ENCODE data around the gene PSMD13. TPM values are rescaled to one million over a fixed set of nuclear protein-coding genes. Genes with fewer than 3 reads are reported as not detected.
A peak's percentile ranks its signal among the peaks of the same experiment; 100 is the strongest.

The PSMD13 gene
- total RNA-seq, 1 donor from 2014 or later = 115 TPM

DNA sequence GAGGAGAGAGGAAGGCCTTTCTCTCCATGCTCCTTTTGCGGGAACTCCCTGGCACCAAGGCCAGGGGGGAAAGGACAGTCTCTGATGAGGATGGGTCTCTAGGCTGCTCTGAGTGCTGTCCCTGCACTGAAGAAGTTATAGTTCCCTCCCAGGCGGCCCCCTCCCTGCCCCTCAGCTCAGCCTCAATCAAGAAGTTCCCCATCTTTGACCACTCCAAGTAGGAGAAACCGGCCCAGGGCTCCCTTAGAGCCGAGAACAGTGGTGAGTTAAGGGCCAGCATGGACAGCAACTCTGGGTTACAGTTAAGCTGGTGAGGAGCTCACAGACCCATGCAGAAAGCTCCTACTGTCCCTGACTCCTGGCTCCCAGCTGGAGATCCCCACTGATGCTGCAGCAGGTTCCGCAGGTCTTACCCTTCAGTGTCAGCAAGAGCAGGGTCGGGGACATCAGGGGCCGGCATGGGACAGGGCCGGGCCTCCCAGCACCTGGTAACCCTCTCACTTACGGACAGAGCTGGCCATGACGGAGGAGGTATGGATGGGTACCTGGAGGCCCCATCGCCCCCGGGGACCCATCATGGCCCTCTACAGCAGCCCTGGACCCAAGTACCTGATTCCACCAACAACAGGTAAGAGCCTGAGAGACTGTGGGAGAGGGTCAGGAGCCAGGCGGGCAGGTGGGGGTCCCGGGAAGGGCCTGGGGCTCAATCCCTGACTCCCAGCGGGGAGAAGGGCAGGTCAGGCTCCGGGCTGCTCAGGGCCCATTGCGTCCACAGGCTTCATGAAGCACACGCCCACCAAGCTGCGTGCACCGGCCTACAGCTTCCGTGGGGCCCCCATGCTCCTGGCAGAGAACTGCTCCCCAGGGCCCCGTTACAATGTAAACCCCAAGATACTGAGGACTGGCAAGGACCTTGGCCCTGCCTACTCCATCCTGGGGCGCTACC, 39.7 kb upstream of the PSMD13 start:
- H3K27me3 Mint-ChIP-seq (ENCODE audit: unreplicated experiment) = no peaks in the 10 kb centered on the region
- peaks cover 4% of the 10 kb centered on the region for H3K36me3 Mint-ChIP-seq (ENCODE audit: unreplicated experiment)
- H3K4me3 Mint-ChIP-seq (ENCODE audit: unreplicated experiment) = no peak overlapping the region
- no peaks in the 10 kb centered on the region for H3K4me1 Mint-ChIP-seq (ENCODE audit: unreplicated experiment)
- DNase-seq (ENCODE audit: extremely low spot score, unreplicated experiment) = peak; percentile 83
- no peak overlapping the region for H3K27ac Mint-ChIP-seq (ENCODE audit: unreplicated experiment)
- TF ChIP-seq CTCF (IDR thresholded peaks at IDR 0.05) = no peak
- H3K9me3 Mint-ChIP-seq (ENCODE audit: unreplicated experiment) = no peaks in the 10 kb centered on the region

DNA sequence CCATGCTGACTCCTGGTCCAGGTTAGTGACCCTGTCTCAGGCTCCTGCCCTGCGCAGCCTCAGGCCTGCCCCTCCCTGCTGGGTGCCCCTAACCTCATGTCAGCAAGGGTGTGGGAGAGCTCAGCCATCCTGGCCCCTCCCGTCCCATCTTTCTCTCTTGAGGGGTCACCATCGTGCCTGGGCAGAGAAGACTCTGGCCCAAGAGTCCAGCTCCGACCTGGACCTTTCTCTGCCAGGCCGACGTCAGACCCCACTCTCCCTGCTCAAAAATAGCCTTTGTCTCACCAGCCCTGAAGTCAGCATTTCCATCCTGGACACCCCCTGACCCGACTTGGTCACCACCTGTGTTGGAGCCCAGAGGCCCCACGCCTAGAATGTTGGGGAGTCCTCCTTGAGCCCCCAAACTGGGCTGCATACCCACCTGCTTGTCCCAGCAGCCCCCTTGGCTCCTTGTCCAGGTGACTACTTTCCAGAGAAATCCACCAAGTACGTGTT, 39.0 kb upstream of the PSMD13 start:
- peaks cover 2% of the 10 kb centered on the region for H3K4me1 Mint-ChIP-seq (ENCODE audit: unreplicated experiment)
- H3K27me3 Mint-ChIP-seq (ENCODE audit: unreplicated experiment) = no peaks in the 10 kb centered on the region
- no peaks in the 10 kb centered on the region for H3K9me3 Mint-ChIP-seq (ENCODE audit: unreplicated experiment)
- no peak overlapping the region for H3K4me3 Mint-ChIP-seq (ENCODE audit: unreplicated experiment)
- peaks cover 9% of the 10 kb centered on the region for H3K36me3 Mint-ChIP-seq (ENCODE audit: unreplicated experiment)
- peak; percentile 76 for DNase-seq (ENCODE audit: extremely low spot score, unreplicated experiment)
- no peak for TF ChIP-seq CTCF (IDR thresholded peaks at IDR 0.05)
- H3K27ac Mint-ChIP-seq (ENCODE audit: unreplicated experiment) = peak overlapping the region; percentile 27

- no peak overlapping the region for H3K4me3 Mint-ChIP-seq (ENCODE audit: unreplicated experiment)
- no peaks in the 10 kb centered on the region for H3K9me3 Mint-ChIP-seq (ENCODE audit: unreplicated experiment)
- peak; percentile 74 for DNase-seq (ENCODE audit: extremely low spot score, unreplicated experiment)
- no peak for TF ChIP-seq CTCF (IDR thresholded peaks at IDR 0.05)
- H3K27ac Mint-ChIP-seq (ENCODE audit: unreplicated experiment) = no peak overlapping the region
- no peaks in the 10 kb centered on the region for H3K27me3 Mint-ChIP-seq (ENCODE audit: unreplicated experiment)
- H3K4me1 Mint-ChIP-seq (ENCODE audit: unreplicated experiment) = peaks cover 2% of the 10 kb centered on the region
- H3K36me3 Mint-ChIP-seq (ENCODE audit: unreplicated experiment) = peaks cover 12% of the 10 kb centered on the region
These were observed 38.5 kb upstream of the PSMD13 start for GRCh38 chr11:198236-198806.

- DNase-seq (ENCODE audit: extremely low spot score, unreplicated experiment) = peak; percentile 76
- Mint-ChIP-seq H3K27me3 (ENCODE audit: unreplicated experiment) (no peaks in the 10 kb centered on the region), H3K4me1 (ENCODE audit: unreplicated experiment) (peaks cover 5% of the 10 kb centered on the region), H3K4me3 (ENCODE audit: unreplicated experiment) (no peak overlapping the region), H3K9me3 (ENCODE audit: unreplicated experiment) (no peaks in the 10 kb centered on the region), H3K36me3 (ENCODE audit: unreplicated experiment) (peaks cover 19% of the 10 kb centered on the region), H3K27ac (ENCODE audit: unreplicated experiment) (no peak overlapping the region)
- TF ChIP-seq CTCF (IDR thresholded peaks at IDR 0.05) = no peak
These were observed 37.7 kb upstream of the PSMD13 start for GRCh38 chr11:199004-199581.

DNA sequence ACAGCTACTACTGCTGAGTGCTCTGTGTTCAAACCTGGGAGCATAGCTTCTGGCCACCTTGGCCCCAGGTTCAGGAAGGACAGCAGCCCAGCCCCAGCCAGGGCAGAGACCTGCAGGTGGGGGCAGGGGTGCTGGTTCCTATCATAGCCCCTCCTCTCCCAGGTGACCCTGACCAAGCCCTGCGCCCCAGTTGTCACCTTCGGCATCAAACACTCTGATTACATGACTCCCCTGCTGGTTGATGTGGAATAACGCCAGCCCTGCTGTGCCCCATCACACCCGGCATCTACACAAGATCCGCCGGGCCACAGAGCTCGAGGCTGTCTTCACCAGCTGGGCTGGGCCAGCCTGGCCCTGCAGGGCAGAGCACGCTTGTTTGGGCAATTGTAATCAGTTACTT, 37.0 kb upstream of the PSMD13 start:
- peaks cover 6% of the 10 kb centered on the region for H3K4me1 Mint-ChIP-seq (ENCODE audit: unreplicated experiment)
- peaks cover 19% of the 10 kb centered on the region for H3K36me3 Mint-ChIP-seq (ENCODE audit: unreplicated experiment)
- peak; percentile 80 for DNase-seq (ENCODE audit: extremely low spot score, unreplicated experiment)
- no peak for TF ChIP-seq CTCF (IDR thresholded peaks at IDR 0.05)
- H3K27me3 Mint-ChIP-seq (ENCODE audit: unreplicated experiment) = no peaks in the 10 kb centered on the region
- no peaks in the 10 kb centered on the region for H3K9me3 Mint-ChIP-seq (ENCODE audit: unreplicated experiment)
- H3K4me3 Mint-ChIP-seq (ENCODE audit: unreplicated experiment) = no peak overlapping the region
- H3K27ac Mint-ChIP-seq (ENCODE audit: unreplicated experiment) = no peak overlapping the region
